NCI-H748 treated with DMSO at 0.1 percent for 48 hours (cell line): ENCODE measurements around the gene HMCES.
"Not testable (repeated sequence)": the region's sequence is repeated elsewhere in the genome, so short reads cannot be mapped to it uniquely, and the experiment has no call there.

Source experiments
- DNase-seq: peaks from one replicate; lab custom pipeline; 2025; lab: John Stamatoyannopoulos, UW

Gene HMCES

DNA sequence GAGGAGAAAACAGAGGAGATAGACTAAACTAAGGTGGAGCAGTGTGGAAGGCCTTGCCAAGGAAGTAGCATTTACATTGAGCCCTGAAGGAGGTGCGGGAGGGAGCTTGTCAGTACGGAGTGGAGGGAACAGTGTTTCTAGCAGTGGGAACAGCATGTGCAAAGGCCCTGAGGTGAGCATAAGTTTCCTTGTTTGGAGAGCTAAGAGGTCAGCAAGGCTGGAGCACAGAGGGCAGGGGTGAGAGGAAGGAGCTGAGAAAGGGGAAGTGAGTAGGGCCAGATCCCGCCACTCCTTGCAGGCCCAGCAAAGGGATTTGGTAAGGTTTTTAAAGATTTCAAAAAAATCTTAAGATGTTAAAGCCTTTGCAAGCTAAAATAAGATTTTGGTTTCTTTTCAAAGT is 70.1 kb downstream of the HMCES start:
- no peak for DNase-seq

DNA sequence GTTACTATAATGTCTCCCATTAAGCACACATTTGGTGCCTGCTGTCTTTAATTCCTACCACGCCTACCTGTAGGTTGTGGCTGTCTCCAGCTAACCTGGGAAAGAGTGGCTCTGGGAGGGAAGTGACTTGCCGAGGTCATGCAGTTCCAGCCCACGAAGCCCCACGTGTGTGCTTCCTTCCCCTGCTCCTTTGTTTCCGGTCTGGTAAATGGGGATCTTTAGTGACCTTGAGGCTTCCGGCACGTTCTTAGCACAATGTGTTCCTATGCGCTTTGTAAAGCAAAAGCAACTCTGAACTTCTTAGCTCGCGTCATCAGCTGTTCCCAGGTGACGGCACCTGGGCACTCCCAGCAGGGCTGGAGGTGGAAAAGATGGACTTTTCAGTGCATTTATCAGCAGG is 70.5 kb downstream of the HMCES start:
- DNase-seq: not testable (repeated sequence)

DNA sequence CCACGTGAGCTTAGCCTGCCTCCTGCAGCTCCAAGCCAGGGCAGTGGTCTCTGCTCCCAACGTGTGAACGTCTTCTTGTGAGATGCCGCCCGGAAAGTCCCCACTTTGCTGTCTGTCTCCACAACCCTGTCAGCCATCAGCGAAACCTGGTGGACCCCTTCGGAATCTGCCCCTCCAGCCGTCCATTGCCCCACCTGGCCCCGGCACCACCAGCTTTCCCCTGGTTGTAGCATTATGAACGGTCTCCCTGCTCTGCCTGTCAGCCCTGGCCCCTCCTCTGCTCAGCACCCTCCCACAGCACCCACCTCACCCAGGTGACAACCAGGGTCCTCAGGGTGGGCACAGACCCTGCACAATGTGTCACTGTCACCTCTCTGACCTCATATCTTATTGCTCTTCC is 71.1 kb downstream of the HMCES start:
- no peak for DNase-seq

DNA sequence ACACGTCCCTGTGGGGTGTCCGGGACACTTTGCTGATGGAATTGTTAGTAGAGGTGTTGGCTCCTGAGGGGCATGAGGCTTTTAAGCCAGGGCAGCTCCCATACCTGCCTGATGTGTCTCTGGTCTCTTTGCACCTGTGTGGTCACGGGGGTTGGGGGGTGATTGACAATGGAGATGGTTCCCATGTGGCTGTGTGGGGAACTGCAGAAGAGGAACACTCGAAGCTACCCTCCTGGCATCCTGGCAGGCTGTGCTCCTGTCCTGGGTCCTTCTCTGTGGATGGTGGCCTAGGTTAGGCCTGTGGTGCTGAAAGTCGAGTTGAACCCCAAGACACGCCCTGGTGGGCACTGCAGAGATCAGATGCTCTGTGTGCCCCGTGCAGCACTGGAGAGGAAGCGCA is 73.4 kb downstream of the HMCES start:
- no peak for DNase-seq

DNA sequence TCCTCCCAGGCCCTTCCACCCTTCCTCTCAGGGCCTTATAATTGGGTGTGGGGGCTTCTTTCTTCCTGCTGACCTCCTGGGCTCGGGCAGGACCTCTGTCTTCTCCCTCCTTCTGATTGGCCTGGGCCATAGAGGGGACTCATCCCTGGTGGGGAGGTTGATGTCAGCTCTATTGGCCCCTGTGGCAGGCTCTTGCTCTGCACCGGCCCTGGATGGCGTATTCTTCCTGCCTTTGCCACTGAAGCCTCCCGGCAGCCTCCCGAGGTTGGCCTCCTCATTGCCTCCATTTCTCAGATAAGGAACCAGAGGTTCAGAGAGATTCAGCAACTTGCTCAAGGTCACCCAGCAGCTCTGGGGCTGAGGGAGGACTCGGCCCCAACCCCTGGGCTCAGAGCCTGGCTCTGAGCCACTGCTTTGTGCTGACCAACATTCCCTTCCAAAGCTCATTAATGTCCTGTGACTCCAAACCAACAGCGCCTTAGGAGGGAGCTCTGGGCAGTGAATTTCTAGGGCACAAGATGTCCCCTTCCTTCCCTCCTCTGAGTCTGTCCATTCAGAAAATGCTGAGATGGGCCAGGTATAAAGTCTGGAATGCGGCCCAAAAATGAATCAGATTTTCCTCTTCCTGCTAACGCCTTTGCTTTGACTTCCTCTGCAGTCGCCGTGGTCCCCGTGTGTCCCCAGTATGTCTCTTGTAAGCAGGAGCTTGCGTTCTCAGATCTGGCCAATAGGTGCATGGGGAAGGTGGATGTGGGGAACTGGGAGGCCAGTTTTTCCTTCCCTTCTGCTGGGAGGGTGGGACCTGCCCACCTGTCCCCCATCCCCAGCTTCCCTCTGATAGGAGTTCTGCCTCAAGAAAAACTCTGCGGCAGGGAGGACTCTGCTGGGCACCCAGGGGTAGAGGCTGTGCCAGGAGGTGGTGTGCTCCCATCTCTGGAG is 74.2 kb downstream of the HMCES start:
- DNase-seq: no peak

DNA sequence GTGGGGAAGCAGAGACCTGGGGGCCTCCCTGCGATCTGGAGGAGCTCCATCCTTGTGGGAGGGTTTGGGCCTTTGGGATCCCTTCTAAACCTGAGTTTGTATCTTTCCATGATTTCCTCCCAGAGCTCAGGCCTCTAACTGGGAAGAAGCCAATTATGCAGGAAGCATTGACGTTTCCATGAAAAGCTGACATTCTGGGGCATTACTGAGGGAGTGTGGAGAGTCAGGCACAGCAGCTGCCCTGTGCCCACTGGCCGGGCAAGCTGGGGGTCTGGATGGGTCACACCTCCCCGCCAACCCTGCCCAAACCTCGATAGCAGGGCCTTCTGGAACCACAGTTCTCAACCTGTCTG is 74.9 kb downstream of the HMCES start:
- DNase-seq: no peak
